Measurements from ENCODE around the gene CYP2W1. TPM values are rescaled to one million over a fixed set of nuclear protein-coding genes. Genes with fewer than 3 reads are reported as not detected.

The CYP2W1 gene
- total and polyA plus RNA-seq, 2 donors (not counting 3 experiments of a cell fraction or from before 2014, with no cell fraction given) = not detected

DNA sequence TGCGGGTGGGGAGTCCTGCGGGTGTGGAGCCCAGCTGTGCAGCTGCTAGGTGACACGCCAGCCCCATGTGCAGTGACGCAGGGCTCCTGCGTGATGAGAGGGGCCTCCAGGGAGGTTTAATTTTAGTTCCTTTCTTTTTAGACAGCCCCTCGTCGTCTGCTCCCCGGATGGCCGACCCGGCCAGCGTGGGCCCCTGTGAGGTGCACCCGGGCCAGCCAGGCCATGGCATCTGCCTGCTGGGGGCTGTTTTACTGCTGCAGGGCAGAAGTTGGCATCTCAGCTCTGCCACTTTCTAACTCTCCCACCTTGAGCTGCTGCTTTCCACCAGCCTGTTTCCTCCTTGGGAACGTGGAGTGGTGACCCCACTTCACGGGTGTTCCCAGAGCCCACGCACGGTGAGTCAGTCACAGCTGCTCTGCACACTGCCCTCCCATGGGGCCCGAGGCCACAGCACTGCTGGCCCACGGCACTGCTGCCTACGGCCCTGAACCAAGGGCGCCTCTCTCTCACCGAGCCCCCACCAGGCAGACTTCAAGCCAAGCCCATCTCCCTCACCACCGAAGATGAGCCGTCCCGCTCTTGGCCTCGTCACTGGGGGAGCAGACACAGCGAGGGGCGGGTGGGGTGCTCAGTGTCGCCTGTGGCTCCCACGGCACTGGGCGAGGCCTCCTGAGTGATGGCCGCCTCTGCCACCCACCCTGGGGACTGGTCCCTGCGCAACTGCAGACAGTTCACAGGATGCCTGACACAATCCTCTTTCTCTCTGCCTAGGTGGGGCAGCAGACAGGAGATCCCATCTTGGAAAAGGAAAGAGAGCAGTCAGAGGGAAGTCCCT lies 21.3 kb downstream of the CYP2W1 start:
- POLR2A ChIA-PET = no interaction called here
- Histone ChIP-seq H4K20me1 (replicated peaks; ENCODE audit: control insufficient read depth, extremely low read depth, insufficient read depth, low read length) (no peaks in the 10 kb centered on the region), H3K9ac (replicated peaks; ENCODE audit: extremely low read depth, insufficient read depth, low read length) (no peak overlapping the region), H3K36me3 (ENCODE audit: control insufficient read depth in 2 of 2, extremely low read depth in 1 of 2, insufficient read depth in 2 of 2, low read length in 2 of 2) (peaks cover 0 to 4% of the 10 kb centered on the region in 2 experiments), H3K9me3 (replicated peaks; ENCODE audit: control insufficient read depth, insufficient read depth, low read length) (no peaks in the 10 kb centered on the region), H3K79me2 (ENCODE audit: control insufficient read depth, insufficient read depth, low read length) (no peaks in the 10 kb centered on the region), H3K4me2 (ENCODE audit: insufficient read depth, low read length) (no peak overlapping the region), H3K27me3 (ENCODE audit: control insufficient read depth in 2 of 2, insufficient read depth in 2 of 2, low read length in 2 of 2) (no peaks in the 10 kb centered on the region), H2AFZ (ENCODE audit: low read depth, low read length) (no peak overlapping the region), H3K4me3 (replicated peaks in 1 of 3; ENCODE audit: insufficient read depth in 1 of 3, low read depth in 1 of 3, low read length in 3 of 3) (no peak overlapping the region), H3K9me1 (replicated peaks; ENCODE audit: control insufficient read depth, extremely low read depth, insufficient read depth, low read length) (no peaks in the 10 kb centered on the region), H3K27ac (ENCODE audit: insufficient read depth, low read depth, low read length) (no peak overlapping the region), H3K4me1 (ENCODE audit: control insufficient read depth, extremely low read depth, insufficient read depth, low read length) (no peaks in the 10 kb centered on the region)
- TF ChIP-seq, protein P1, sequence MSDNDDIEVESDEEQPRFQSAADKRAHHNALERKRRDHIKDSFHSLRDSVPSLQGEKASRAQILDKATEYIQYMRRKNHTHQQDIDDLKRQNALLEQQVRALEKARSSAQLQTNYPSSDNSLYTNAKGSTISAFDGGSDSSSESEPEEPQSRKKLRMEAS (IDR thresholded peaks at IDR 0.05; ENCODE audit: insufficient read depth, insufficient read length) = no peak
- TF ChIP-seq FOS (IDR thresholded peaks at IDR 0.05; ENCODE audit: borderline replicate concordance, insufficient read depth, low read length) (no peak), POLR2AphosphoS5 (IDR thresholded peaks at IDR 0.05; ENCODE audit: insufficient read depth, low read depth, low read length) (no peak), EZH2 (IDR thresholded peaks at IDR 0.05; ENCODE audit: borderline replicate concordance, low read depth, low read length, severe bottlenecking) (no peak)
- CTCF ChIA-PET = interaction anchor here (1.2 to 1.6 kb wide), 3 partner anchors 9 to 119 kb away, joined by 3 to 5 read pairs (median 5); no protein-coding TSS in a partner anchor
- intact Hi-C loops (cut with micrococcal nuclease) (no loop called here), dilution Hi-C loops (cut with MboI; ENCODE audit: extremely low pct_ligation_motif_present, low sequenced_read_pairs) (no loop called here)
- FAIRE-seq (no peak), DNase-seq (ENCODE audit: low read depth, low spot score) (no peak)
- BruUV-seq (replicated peaks) = no TSS peak

DNA sequence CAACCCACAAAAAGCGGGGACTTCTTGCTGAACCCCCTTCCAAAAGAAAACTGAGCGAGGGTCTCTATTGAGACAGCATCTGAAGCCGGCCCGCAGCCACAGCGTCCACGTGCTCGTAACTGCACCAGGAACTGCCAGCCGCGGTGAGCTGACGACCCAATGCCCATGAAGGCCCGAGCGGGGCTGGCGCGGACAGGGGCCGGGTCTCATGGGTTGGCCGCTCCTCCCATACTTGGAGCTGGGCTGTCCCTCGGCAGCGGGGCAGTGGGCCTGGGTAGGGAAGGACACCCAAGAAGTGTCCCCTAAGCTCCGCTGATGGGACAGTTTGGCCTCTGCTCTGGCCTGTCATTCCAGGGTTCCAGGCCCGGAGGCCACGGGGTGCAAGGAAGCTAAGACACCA lies 22.3 kb downstream of the CYP2W1 start:
- FAIRE-seq (no peak), DNase-seq (ENCODE audit: low read depth, low spot score) (no peak)
- Histone ChIP-seq H3K9me1 (replicated peaks; ENCODE audit: control insufficient read depth, extremely low read depth, insufficient read depth, low read length) (no peaks in the 10 kb centered on the region), H3K9me3 (replicated peaks; ENCODE audit: control insufficient read depth, insufficient read depth, low read length) (no peaks in the 10 kb centered on the region), H3K79me2 (ENCODE audit: control insufficient read depth, insufficient read depth, low read length) (no peaks in the 10 kb centered on the region), H3K36me3 (ENCODE audit: control insufficient read depth in 2 of 2, extremely low read depth in 1 of 2, insufficient read depth in 2 of 2, low read length in 2 of 2) (peaks cover 0 to 7% of the 10 kb centered on the region in 2 experiments), H3K27ac (ENCODE audit: insufficient read depth, low read depth, low read length) (no peak overlapping the region), H3K27me3 (ENCODE audit: control insufficient read depth in 2 of 2, insufficient read depth in 2 of 2, low read length in 2 of 2) (no peaks in the 10 kb centered on the region), H3K4me3 (replicated peaks in 1 of 3; ENCODE audit: insufficient read depth in 1 of 3, low read depth in 1 of 3, low read length in 3 of 3) (no peak overlapping the region), H3K9ac (replicated peaks; ENCODE audit: extremely low read depth, insufficient read depth, low read length) (no peak overlapping the region), H3K4me1 (ENCODE audit: control insufficient read depth, extremely low read depth, insufficient read depth, low read length) (no peaks in the 10 kb centered on the region), H4K20me1 (replicated peaks; ENCODE audit: control insufficient read depth, extremely low read depth, insufficient read depth, low read length) (no peaks in the 10 kb centered on the region), H3K4me2 (ENCODE audit: insufficient read depth, low read length) (no peak overlapping the region), H2AFZ (ENCODE audit: low read depth, low read length) (no peak overlapping the region)
- TF ChIP-seq, protein P1 (IDR thresholded peaks at IDR 0.05; ENCODE audit: insufficient read depth, insufficient read length) = no peak
- TF ChIP-seq POLR2A (IDR thresholded peaks at IDR 0.05; ENCODE audit: low read depth, low read length) = no peak
- no peak for TF ChIP-seq JUN (IDR thresholded peaks at IDR 0.05; ENCODE audit: borderline replicate concordance, insufficient read depth, insufficient read length, low read depth)
- no peak for TF ChIP-seq EZH2 (IDR thresholded peaks at IDR 0.05; ENCODE audit: borderline replicate concordance, low read depth, low read length, severe bottlenecking)
- no peak for TF ChIP-seq POLR2AphosphoS5 (IDR thresholded peaks at IDR 0.05; ENCODE audit: insufficient read depth, low read depth, low read length)
- no peak for TF ChIP-seq MYC (IDR thresholded peaks at IDR 0.05; ENCODE audit: low read depth, low read length)
- TF ChIP-seq FOS (IDR thresholded peaks at IDR 0.05; ENCODE audit: borderline replicate concordance, insufficient read depth, low read length) = no peak
- TF ChIP-seq GATA2 (IDR thresholded peaks at IDR 0.05; ENCODE audit: insufficient read depth, insufficient read length, low read depth, low read length) = no peak
- dilution Hi-C loops (cut with MboI; ENCODE audit: extremely low pct_ligation_motif_present, low sequenced_read_pairs) = no loop called here
- BruUV-seq (replicated peaks) = no TSS peak
- CTCF ChIA-PET = interaction anchor here (1.1 to 1.8 kb wide), 5 partner anchors 10 to 118 kb away, joined by 4 to 10 read pairs (median 5); no protein-coding TSS in a partner anchor
- POLR2A ChIA-PET = no interaction called here
- intact Hi-C loops (cut with micrococcal nuclease) = no loop called here

All from endothelial cell of umbilical vein (primary cell).